Natural killer cell (primary cell): ENCODE results near the gene EQTN. TPM values are rescaled to one million over a fixed set of nuclear protein-coding genes. Genes with fewer than 3 reads are reported as not detected.
A peak's percentile ranks its signal among the peaks of the same experiment; 100 is the strongest.
"Not testable (repeated sequence)": the region's sequence is repeated elsewhere in the genome, so short reads cannot be mapped to it uniquely, and the experiment has no call there.

Experiments
- ATAC-seq, 3 donors: fragments of 150-1000 bp in 2 of 3; fragments of 200-7000 bp in 1 of 3; cut with Tn5 transposase; 1 replicate in 1 of 3; 2 replicates in 2 of 3; pipeline ENCODE4 v1.10.0; 2021; ENCODE audit warnings: mild to moderate bottlenecking in 2 of 3, moderate library complexity in 2 of 3
- DNase-seq, 2 donors: peaks; one replicate each; pipeline versions ENCODE4 v3.0.0 to v3.0.0-alpha.2; 2013 to 2021; ENCODE audit warnings: mixed read lengths in 1 of 2
- H3K27ac ChIP-seq: one replicate; pipeline ENCODE4 v1.5.1; 2013; ENCODE audit warnings: mild to moderate bottlenecking, low read length
- H3K27me3 ChIP-seq: one replicate; pipeline ENCODE4 v1.6.1; 2013; ENCODE audit warnings: low read length; ENCODE audit not compliant: control insufficient read depth, insufficient read depth
- H3K36me3 ChIP-seq: one replicate; pipeline ENCODE4 v1.6.1; 2013; ENCODE audit warnings: low read length; ENCODE audit not compliant: control insufficient read depth, insufficient read depth
- H3K4me1 ChIP-seq: one replicate; pipeline ENCODE4 v1.6.1; 2013; ENCODE audit warnings: low read length; ENCODE audit not compliant: control insufficient read depth, insufficient read depth
- H3K4me3 ChIP-seq: one replicate; pipeline ENCODE4 v1.5.1; 2013; ENCODE audit warnings: low read length
- H3K9me3 ChIP-seq: one replicate; pipeline ENCODE4 v1.6.1; 2013; ENCODE audit warnings: low read length; ENCODE audit not compliant: control insufficient read depth, insufficient read depth
- H3K27ac Mint-ChIP-seq, 2 donors: one replicate each; pipeline ENCODE4 v1.8.0; 2022; ENCODE audit warnings: mild to moderate bottlenecking in 2 of 2, mixed read lengths in 2 of 2, moderate library complexity in 1 of 2
- H3K27me3 Mint-ChIP-seq, 2 donors: one replicate each; pipeline ENCODE4 v1.8.0; 2022; ENCODE audit warnings: low read depth in 2 of 2, mixed read lengths in 2 of 2
- H3K36me3 Mint-ChIP-seq: one replicate; pipeline ENCODE4 v1.8.0; 2022; ENCODE audit warnings: mixed read lengths
- H3K4me1 Mint-ChIP-seq, 2 donors: one replicate each; pipeline ENCODE4 v1.8.0; 2022; ENCODE audit warnings: mixed read lengths in 2 of 2
- H3K4me3 Mint-ChIP-seq: one replicate; pipeline ENCODE4 v1.8.0; 2022; ENCODE audit warnings: mild to moderate bottlenecking, moderate library complexity, mixed read lengths
- H3K9me3 Mint-ChIP-seq, 2 donors: one replicate each; pipeline ENCODE4 v1.8.0; 2022; ENCODE audit warnings: mixed read lengths in 2 of 2
- CTCF ChIP-seq: fragments of 200-600 bp; IDR thresholded peaks from one replicate; pipeline ENCODE4 v1.8.0; 2022; ENCODE audit warnings: antibody characterized with exemption
- WGBS: methylation state at CpG from one replicate; pipeline ENCODE4 v1.1.7; 2013; ENCODE audit warnings: missing lambda C conversion rate; ENCODE audit not compliant: insufficient coverage; 5-methylcytosine and 5-hydroxymethylcytosine counted together
- intact Hi-C: fragments of 100-400 bp; cut with micrococcal nuclease; formaldehyde crosslinking; loops from one replicate; pipeline ENCODE4 v1.14.2; 2022
- total RNA-seq, 4 donors: library from RNA; stranded (reverse); fragments of 120-200 nt in 1 of 4; gene quantifications; one replicate each; pipeline versions ENCODE4 v1.2.3 to v1.2.4, GENCODE V29; 2013 to 2022

The EQTN gene
- total RNA-seq, 3 donors from 2014 or later (not counting 1 experiment from before 2014, with no cell fraction given): not detected

- Mint-ChIP-seq H3K27ac (no peak overlapping the region), H3K27me3 (no peaks in the 10 kb centered on the region), H3K9me3 (peaks cover 3 to 9% of the 10 kb centered on the region in 2 donors), H3K4me1 (no peaks in the 10 kb centered on the region), H3K36me3 (no peaks in the 10 kb centered on the region), H3K4me3 (no peak overlapping the region)
- ATAC-seq: no peak
- TF ChIP-seq CTCF: no peak
- Histone ChIP-seq H3K36me3 (no peaks in the 10 kb centered on the region), H3K9me3 (no peaks in the 10 kb centered on the region), H3K27ac (no peak overlapping the region), H3K4me3 (no peak overlapping the region), H3K27me3 (no peaks in the 10 kb centered on the region), H3K4me1 (no peaks in the 10 kb centered on the region)
- DNase-seq: no peak
- intact Hi-C loops: no loop called here
These were observed 48.2 kb downstream of the EQTN start for GRCh38 chr9:27248702-27249101.

GRCh38 chr9:27247756-27248155 is 49.2 kb downstream of the EQTN start:
- Mint-ChIP-seq H3K27ac (no peak overlapping the region), H3K27me3 (no peaks in the 10 kb centered on the region), H3K4me1 (no peaks in the 10 kb centered on the region), H3K36me3 (no peaks in the 10 kb centered on the region), H3K4me3 (no peak overlapping the region), H3K9me3 (peaks cover 3 to 7% of the 10 kb centered on the region in 2 donors)
- no peak for TF ChIP-seq CTCF
- WGBS: 31% methylated on average over 2 of the region's 2 CpGs
- H3K4me3 ChIP-seq: no peak overlapping the region
- H3K36me3 ChIP-seq: no peaks in the 10 kb centered on the region
- H3K27ac ChIP-seq: no peak overlapping the region
- H3K27me3 ChIP-seq: no peaks in the 10 kb centered on the region
- no peaks in the 10 kb centered on the region for H3K9me3 ChIP-seq
- DNase-seq (peak in 1 of 2 donors; percentile 3), ATAC-seq (peak in 1 of 3 donors; percentile 39)
- no peaks in the 10 kb centered on the region for H3K4me1 ChIP-seq
- intact Hi-C loops: no loop called here

GRCh38 chr9:27239648-27240047 is 57.3 kb downstream of the EQTN start:
- H3K27me3 ChIP-seq, H3K27me3 Mint-ChIP-seq, H3K27ac Mint-ChIP-seq, H3K4me1 ChIP-seq, H3K4me3 ChIP-seq, H3K9me3 ChIP-seq, ATAC-seq, H3K36me3 ChIP-seq, H3K4me1 Mint-ChIP-seq, H3K27ac ChIP-seq, DNase-seq, H3K4me3 Mint-ChIP-seq, intact Hi-C loops, H3K36me3 Mint-ChIP-seq, H3K9me3 Mint-ChIP-seq: not testable (repeated sequence)
- WGBS: 85% methylated on average over 11 of the region's 12 CpGs

Other genes starting within 250 kb of the EQTN start
- not detected for gene TEK, start 187.9 kb downstream of the EQTN start, total RNA-seq
- not detected for gene IFNK, start 227.1 kb upstream of the EQTN start, total RNA-seq
- under 1 TPM; 0.23 to 0.30 (median 0.28) TPM for gene MOB3B, start 232.7 kb upstream of the EQTN start, total RNA-seq